Small intestine (tissue), 7 donors: ENCODE data around the gene DYNC1H1. TPM values are rescaled to one million over a fixed set of nuclear protein-coding genes. Genes with fewer than 3 reads are reported as not detected.

Experiments used
- DNase-seq, 2 donors: peaks; one replicate each; pipeline versions ENCODE4 v3.0.0 to v3.0.0-alpha.2; 2013
- FAIRE-seq: peaks from 2 replicates; lab custom pipeline; 2012; peaks lifted over from hg19 to GRCh38; lab: Jason Lieb, UNC
- H3K27ac ChIP-seq, 3 donors: one replicate each; pipeline ENCODE4 v1.5.1; 2013; ENCODE audit warnings: low read length in 2 of 3, mild to moderate bottlenecking in 2 of 3, control low read depth in 1 of 3, inconsistent platforms in 1 of 3, low read depth in 1 of 3, moderate library complexity in 1 of 3
- H3K27me3 ChIP-seq, 3 donors: one replicate each; pipeline ENCODE4 v1.6.1; 2013; ENCODE audit warnings: low read length in 3 of 3, inconsistent platforms in 1 of 3; ENCODE audit not compliant: control insufficient read depth in 3 of 3, insufficient read depth in 3 of 3
- H3K36me3 ChIP-seq, 3 donors: one replicate each; pipeline ENCODE4 v1.6.1; 2013; ENCODE audit warnings: low read length in 3 of 3, inconsistent platforms in 1 of 3, low read depth in 1 of 3, mild to moderate bottlenecking in 1 of 3, moderate library complexity in 1 of 3; ENCODE audit not compliant: control insufficient read depth in 3 of 3, insufficient read depth in 2 of 3
- H3K4me1 ChIP-seq, 3 donors: one replicate each; pipeline ENCODE4 v1.6.1; 2013; ENCODE audit warnings: low read length in 2 of 3, inconsistent platforms in 1 of 3, low read depth in 1 of 3, mild to moderate bottlenecking in 1 of 3, moderate library complexity in 1 of 3; ENCODE audit not compliant: control insufficient read depth in 3 of 3, insufficient read depth in 2 of 3
- H3K4me3 ChIP-seq, 3 donors: one replicate each; pipeline ENCODE4 v1.5.1; 2013; ENCODE audit warnings: low read length in 3 of 3, control low read depth in 1 of 3, inconsistent platforms in 1 of 3, low read depth in 1 of 3, mild to moderate bottlenecking in 1 of 3, moderate library complexity in 1 of 3
- H3K9me3 ChIP-seq, 2 donors: one replicate each; pipeline ENCODE4 v1.6.1; 2013; ENCODE audit warnings: low read depth in 1 of 2, low read length in 1 of 2; ENCODE audit not compliant: control insufficient read depth in 2 of 2, insufficient read depth in 1 of 2
- WGBS, 3 donors: extraction: QIAGEN DNeasy Blood & Tissue Kit; methylation state at CpG; one replicate each; pipeline ENCODE4 v1.1.7; 2013; 5-methylcytosine and 5-hydroxymethylcytosine counted together
- polyA plus RNA-seq, 4 donors: library from polyadenylated mRNA; stranded (reverse) in 3 of 4; unstranded in 1 of 4; fragments of 200-250 nt in 3 of 4; fragments of 120-200 nt in 1 of 4; gene quantifications; one replicate each; pipeline versions ENCODE4 v1.2.1 to v1.2.3, GENCODE V29; 2013
- donor health status: healthy with polysubstance abuse.
- donor health status: control.
- donor health status: control.
- donor health status: Bipolar disorder and iron deficiency.
- donor health status: healthy.

Gene DYNC1H1
- polyA plus RNA-seq, 4 donors: 74.3 to 248 (median 116) TPM

- Histone ChIP-seq H3K27ac (peak overlapping the region; percentile 87 to 93 (median 92)), H3K4me3 (peak overlapping the region; percentile 44 to 86 (median 81)), H3K36me3 (peaks cover 0 to 8% (median 0%) of the 10 kb centered on the region in 3 donors), H3K27me3 (peaks cover 0 to 19% (median 0%) of the 10 kb centered on the region in 3 donors), H3K4me1 (peaks cover 0 to 8% (median 3%) of the 10 kb centered on the region in 3 donors), H3K9me3 (peaks cover 0 to 2% of the 10 kb centered on the region in 2 donors)
- FAIRE-seq (no peak), DNase-seq (no peak)
- WGBS, 3 donors: 1 to 8% (median 4%) methylated on average over 23 to 29 of the region's 29 CpGs
Measured at GRCh38 chr14:101948666-101949216, 15.6 kb upstream of the DYNC1H1 start.

GRCh38 chr14:101950100-101950499 lies 14.3 kb upstream of the DYNC1H1 start:
- H3K4me3 ChIP-seq: no peak overlapping the region
- H3K27me3 ChIP-seq: peaks cover 0 to 12% (median 0%) of the 10 kb centered on the region in 3 donors
- 62 to 80% (median 79%) methylated on average over 4 of the region's 4 CpGs for WGBS, 3 donors
- peaks cover 0 to 8% (median 3%) of the 10 kb centered on the region in 3 donors for H3K4me1 ChIP-seq
- H3K36me3 ChIP-seq: peaks cover 0 to 8% (median 0%) of the 10 kb centered on the region in 3 donors
- H3K9me3 ChIP-seq: peaks cover 0 to 2% of the 10 kb centered on the region in 2 donors
- no peak overlapping the region for H3K27ac ChIP-seq
- no peak for DNase-seq
- no peak for FAIRE-seq

GRCh38 chr14:101950516-101951215 lies 13.7 kb upstream of the DYNC1H1 start:
- 77 to 84% (median 78%) methylated on average over 4 of the region's 4 CpGs for WGBS, 3 donors
- H3K4me1 ChIP-seq: peaks cover 0 to 8% (median 3%) of the 10 kb centered on the region in 3 donors
- peaks cover 0 to 2% of the 10 kb centered on the region in 2 donors for H3K9me3 ChIP-seq
- peaks cover 0 to 8% (median 0%) of the 10 kb centered on the region in 3 donors for H3K36me3 ChIP-seq
- H3K4me3 ChIP-seq: no peak overlapping the region
- no peak overlapping the region for H3K27ac ChIP-seq
- DNase-seq (no peak), FAIRE-seq (no peak)
- H3K27me3 ChIP-seq: peaks cover 0 to 6% (median 0%) of the 10 kb centered on the region in 3 donors

GRCh38 chr14:101953151-101953550 lies 11.2 kb upstream of the DYNC1H1 start:
- WGBS, 3 donors: 71 to 83% (median 72%) methylated on average over 8 of the region's 8 CpGs
- DNase-seq (no peak), FAIRE-seq (no peak)
- Histone ChIP-seq H3K27ac (no peak overlapping the region), H3K27me3 (no peaks in the 10 kb centered on the region), H3K4me3 (no peak overlapping the region), H3K4me1 (peaks cover 0 to 8% (median 3%) of the 10 kb centered on the region in 3 donors), H3K36me3 (peaks cover 0 to 17% (median 0%) of the 10 kb centered on the region in 3 donors), H3K9me3 (no peaks in the 10 kb centered on the region)

- Histone ChIP-seq H3K4me1 (peaks cover 0 to under 1% (median 0%) of the 10 kb centered on the region in 3 donors), H3K36me3 (peaks cover 0 to 17% (median 0%) of the 10 kb centered on the region in 3 donors), H3K27ac (no peak overlapping the region), H3K9me3 (no peaks in the 10 kb centered on the region), H3K4me3 (no peak overlapping the region), H3K27me3 (no peaks in the 10 kb centered on the region)
- DNase-seq (no peak), FAIRE-seq (no peak)
- 90 to 91% (median 90%) methylated on average over 6 of the region's 6 CpGs for WGBS, 3 donors
Measured at GRCh38 chr14:101954501-101954900, 9.9 kb upstream of the DYNC1H1 start.

- 83 to 90% (median 87%) methylated on average over 28 to 34 of the region's 34 CpGs for WGBS, 3 donors
- no peaks in the 10 kb centered on the region for H3K9me3 ChIP-seq
- H3K36me3 ChIP-seq: peaks cover 0 to 12% (median 0%) of the 10 kb centered on the region in 3 donors
- H3K4me1 ChIP-seq: no peaks in the 10 kb centered on the region
- H3K4me3 ChIP-seq: no peak overlapping the region
- DNase-seq: no peak
- no peak for FAIRE-seq
- H3K27me3 ChIP-seq: no peaks in the 10 kb centered on the region
- H3K27ac ChIP-seq: no peak overlapping the region
Measured at GRCh38 chr14:101955695-101956161, 8.6 kb upstream of the DYNC1H1 start.

- Histone ChIP-seq H3K36me3 (peaks cover 0 to 11% (median 0%) of the 10 kb centered on the region in 3 donors), H3K4me3 (no peak overlapping the region), H3K4me1 (peaks cover 0 to 2% (median 0%) of the 10 kb centered on the region in 3 donors), H3K27me3 (no peaks in the 10 kb centered on the region), H3K27ac (no peak overlapping the region), H3K9me3 (no peaks in the 10 kb centered on the region)
- 86 to 93% (median 91%) methylated on average over 25 of the region's 25 CpGs for WGBS, 3 donors
- no peak for DNase-seq
- no peak for FAIRE-seq
Measured at GRCh38 chr14:101956179-101956885, 8.0 kb upstream of the DYNC1H1 start.
